ENCODE measurements around the gene CEBPA.

GRCh38 chr19:33332248-33332647, 29.9 kb upstream of the CEBPA start:
- TF ChIP-seq TAF1 (IDR thresholded peaks at IDR 0.05; ENCODE audit: low read depth) = no peak
- TF ChIP-seq MAX (IDR thresholded peaks at IDR 0.05) = no peak
- TF ChIP-seq FOXM1 (IDR thresholded peaks at IDR 0.05; ENCODE audit: borderline replicate concordance, low read depth) = no peak

Data from Ishikawa (cell line).